ENCODE data around the gene CALN1. TPM values are rescaled to one million over a fixed set of nuclear protein-coding genes. Genes with fewer than 3 reads are reported as not detected.

CALN1 gene
- total RNA-seq, 2 donors from 2014 or later: not detected

- ATAC-seq (no peak), DNase-seq (no peak)
- intact Hi-C loops (cut with DNase I): no loop called here
These were observed 607.9 kb downstream of the CALN1 start for GRCh38 chr7:71804256-71804655.

DNA sequence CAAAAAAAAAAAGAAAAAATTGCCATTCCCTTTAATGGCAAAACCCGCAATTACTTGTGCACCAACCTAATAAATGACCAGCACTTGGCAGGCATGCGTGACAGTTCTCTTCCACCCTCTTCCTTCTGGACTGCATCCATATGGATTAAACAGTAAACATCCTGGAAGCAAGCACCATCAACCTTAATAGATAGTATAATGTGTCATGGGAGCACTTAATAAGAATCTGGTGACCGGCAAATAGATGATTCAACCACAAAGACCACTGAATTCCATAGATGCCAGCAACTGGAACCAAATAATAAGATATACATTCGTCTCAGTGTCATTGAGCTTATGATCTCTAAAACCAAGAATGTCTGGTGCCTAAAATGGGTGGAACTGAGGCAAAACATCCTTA, 610.2 kb downstream of the CALN1 start:
- intact Hi-C loops (cut with DNase I): no loop called here
- DNase-seq: no peak
- no peak for ATAC-seq

DNA sequence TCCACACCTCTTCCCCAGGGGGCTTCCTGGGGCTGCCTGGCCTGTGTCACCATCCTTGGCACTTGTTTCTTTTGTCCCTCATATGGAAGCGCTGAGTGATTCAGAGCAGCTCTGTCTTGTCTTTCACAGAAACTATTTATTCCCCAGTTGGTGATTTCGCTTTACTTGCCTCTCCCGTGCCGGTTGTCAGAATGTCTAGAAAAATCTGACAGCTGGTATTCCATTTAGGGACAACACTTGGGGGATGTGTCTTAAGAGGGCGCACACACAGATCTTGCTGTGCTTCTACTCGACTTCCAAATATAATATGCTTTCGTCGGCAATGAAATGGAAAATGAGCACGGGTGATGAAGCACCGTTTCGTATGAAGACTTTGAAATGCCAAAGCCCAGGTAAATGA, 611.8 kb downstream of the CALN1 start:
- intact Hi-C loops (cut with DNase I): no loop called here

GRCh38 chr7:71795410-71795809, 616.7 kb downstream of the CALN1 start:
- DNase-seq (no peak), ATAC-seq (no peak)
- intact Hi-C loops (cut with DNase I): no loop called here

More for the DNA sequence above, 611.8 kb downstream of the CALN1 start:
- ATAC-seq (no peak), DNase-seq (no peak)

GRCh38 chr7:71793251-71793650, 618.9 kb downstream of the CALN1 start:
- no peak for ATAC-seq
- intact Hi-C loops (cut with DNase I): no loop called here
- DNase-seq: no peak

DNA sequence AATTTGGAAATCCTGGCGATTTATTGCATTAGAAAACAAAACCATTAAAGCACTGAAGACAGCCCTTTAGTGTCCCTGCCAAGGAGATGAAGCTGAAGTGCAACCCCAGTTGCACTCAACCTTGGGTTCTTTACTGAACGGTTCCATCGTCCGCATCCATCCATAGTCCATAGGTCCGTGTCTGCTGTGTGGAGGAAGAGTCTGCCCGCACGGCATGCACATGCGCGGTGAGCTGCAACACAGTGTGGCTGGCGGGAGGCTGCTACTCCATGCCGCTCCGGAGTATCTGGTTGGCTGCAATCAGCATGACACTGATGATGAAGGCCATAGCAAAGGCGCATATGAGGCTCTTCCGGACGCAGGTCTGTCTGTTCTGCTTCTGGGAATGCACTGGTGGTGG, 624.6 kb downstream of the CALN1 start:
- ATAC-seq (no peak), DNase-seq (no peak)
- intact Hi-C loops (cut with DNase I): no loop called here

DNA sequence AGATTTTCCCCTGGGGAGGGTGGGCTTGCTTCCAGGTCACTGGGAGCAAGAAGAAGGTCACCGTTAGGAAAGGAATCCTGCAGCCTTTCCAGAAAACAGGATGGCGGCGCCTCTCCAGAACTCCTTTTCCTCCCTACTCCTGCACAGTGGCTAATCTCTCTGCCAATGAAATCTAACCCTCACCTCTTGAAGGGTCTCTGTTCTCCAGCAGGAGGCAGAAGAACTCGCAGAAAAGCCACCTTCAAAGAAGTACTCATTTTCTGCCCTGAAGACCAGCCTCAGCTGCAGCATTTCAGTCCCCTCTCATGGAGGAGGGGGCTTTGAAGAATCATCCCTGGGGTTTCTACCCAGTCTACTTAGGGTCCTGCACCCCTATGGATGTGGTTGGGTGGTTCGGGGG, 626.9 kb downstream of the CALN1 start:
- intact Hi-C loops (cut with DNase I): no loop called here
- ATAC-seq: no peak
- DNase-seq: no peak

GRCh38 chr7:71784781-71785180, 627.4 kb downstream of the CALN1 start:
- intact Hi-C loops (cut with DNase I): no loop called here
- ATAC-seq (no peak), DNase-seq (no peak)

- DNase-seq: no peak
These were observed 628.0 kb downstream of the CALN1 start for GRCh38 chr7:71784180-71784579.

DNA sequence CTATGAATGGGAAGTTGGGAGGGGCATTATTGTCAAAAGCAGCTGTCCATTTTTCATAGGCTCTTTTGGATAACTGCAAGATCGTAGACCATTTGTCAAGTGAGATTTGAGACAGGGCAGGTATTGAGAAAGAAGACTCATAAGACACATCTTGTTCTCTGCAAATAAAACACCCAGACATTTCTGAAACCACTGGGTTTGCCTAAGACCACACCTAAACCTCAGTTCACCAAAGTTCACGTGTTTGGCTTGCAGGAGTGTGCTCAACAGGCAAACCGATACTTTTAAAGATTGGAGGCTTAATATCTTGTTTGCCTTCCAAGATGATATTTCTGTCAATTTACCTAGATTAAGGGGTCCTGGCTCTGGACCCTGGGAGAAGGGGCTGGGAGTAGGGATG, 628.4 kb downstream of the CALN1 start:
- DNase-seq (no peak), ATAC-seq (no peak)
- intact Hi-C loops (cut with DNase I): no loop called here

More at GRCh38 chr7:71784180-71784579, 628.0 kb downstream of the CALN1 start:
- ATAC-seq: no peak
- intact Hi-C loops (cut with DNase I): no loop called here

DNA sequence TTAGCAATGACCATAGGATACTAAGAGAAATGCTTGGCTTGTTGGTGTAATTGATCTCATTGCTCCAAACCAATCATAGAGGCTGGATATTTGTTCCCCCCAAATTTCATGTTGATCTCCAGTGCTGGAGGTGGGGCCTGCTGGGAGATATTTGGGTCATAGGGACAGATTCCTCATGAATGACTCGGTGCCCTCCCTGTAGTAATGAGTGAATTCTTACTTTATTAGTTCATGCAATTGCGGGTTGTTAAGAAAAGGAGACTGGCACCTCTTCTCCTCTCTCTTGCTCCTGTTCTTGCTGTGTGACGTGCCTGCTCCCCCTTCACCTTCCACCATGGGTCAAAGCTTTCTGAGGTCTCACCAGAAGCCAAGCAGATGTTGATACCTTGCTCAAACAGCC, 630.1 kb downstream of the CALN1 start:
- no peak for ATAC-seq
- no peak for DNase-seq
- intact Hi-C loops (cut with DNase I): no loop called here

- intact Hi-C loops (cut with DNase I): no loop called here
- DNase-seq (no peak), ATAC-seq (no peak)
These were observed 631.9 kb downstream of the CALN1 start for GRCh38 chr7:71780282-71780681.

GRCh38 chr7:71777278-71777677, 634.9 kb downstream of the CALN1 start:
- DNase-seq (no peak), ATAC-seq (no peak)

DNA sequence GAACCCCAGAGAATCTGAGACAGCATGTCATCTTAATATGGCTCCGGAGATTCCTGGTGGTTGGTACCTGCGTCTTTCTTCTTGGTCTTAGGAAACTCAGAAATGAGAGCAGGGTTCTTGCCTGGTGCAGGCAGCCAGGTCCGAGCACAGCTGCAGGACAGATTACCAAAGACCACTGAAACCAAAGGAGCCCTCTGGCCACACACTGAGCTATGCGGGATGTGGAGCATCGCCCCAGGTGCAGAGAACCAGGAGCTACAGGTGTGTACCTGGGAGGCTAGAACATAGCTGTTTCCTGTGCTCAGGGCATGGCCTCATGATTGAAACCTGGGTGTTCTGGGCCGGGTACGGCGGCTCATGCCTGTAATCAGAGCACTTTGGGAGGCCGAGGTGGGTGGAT, 635.4 kb downstream of the CALN1 start:
- no peak for DNase-seq
- intact Hi-C loops (cut with DNase I): no loop called here

More at GRCh38 chr7:71777278-71777677, 634.9 kb downstream of the CALN1 start:
- intact Hi-C loops (cut with DNase I): no loop called here

GRCh38 chr7:71775648-71776047, 636.5 kb downstream of the CALN1 start:
- DNase-seq: no peak
- ATAC-seq: no peak
- intact Hi-C loops (cut with DNase I): no loop called here

More for the DNA sequence above, 635.4 kb downstream of the CALN1 start:
- ATAC-seq: no peak

DNA sequence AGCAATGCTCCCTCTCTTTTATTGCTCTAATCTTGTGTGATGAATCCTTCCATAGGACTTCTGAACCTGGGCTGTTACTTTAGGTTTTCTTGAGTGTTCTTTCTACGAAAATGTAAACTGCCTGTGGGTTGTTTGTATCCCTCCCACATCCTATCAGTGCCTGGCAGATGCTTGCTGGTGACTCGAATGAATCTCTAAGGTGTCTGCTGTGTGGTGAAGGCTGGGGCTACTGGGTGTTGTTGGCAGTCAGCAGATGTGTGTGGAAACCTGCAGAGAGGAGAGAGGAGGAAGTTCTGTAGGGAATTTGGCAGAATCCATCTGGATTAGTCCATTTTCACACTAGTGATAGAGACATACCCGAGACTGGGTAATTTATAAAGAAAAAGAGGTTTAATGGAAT, 639.4 kb downstream of the CALN1 start:
- DNase-seq (no peak), ATAC-seq (no peak)
- intact Hi-C loops (cut with DNase I): no loop called here

DNA sequence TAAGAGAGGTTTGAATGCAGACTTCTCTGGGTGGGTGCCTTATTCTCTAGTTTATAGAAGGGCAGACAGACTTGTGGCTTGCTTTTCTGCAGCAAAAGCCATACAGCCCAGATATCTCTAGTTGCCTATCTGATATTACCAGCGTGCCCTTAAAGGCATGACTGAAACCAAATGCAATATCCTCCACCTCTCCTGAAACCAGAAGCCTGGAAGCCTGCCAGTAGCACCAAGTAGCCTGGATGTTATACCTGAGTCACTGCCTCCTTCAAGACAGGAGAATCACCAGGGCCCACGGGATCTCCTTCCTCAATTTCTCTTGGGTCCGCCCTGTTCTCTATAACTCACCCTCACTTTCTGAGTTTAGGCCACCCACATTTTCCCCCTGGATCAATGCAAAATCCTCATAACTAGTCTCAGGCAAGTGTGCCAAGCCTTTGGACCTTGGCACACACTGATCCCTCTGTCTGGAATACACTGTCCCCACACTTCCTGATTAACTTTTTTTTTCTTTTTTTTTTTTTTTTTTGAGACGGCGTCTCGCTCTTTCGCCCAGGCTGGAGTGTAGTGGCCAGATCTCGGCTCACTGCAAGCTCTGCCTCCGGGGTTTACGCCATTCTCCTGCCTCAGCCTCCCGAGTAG, 641.8 kb downstream of the CALN1 start:
- DNase-seq: no peak
- ATAC-seq: no peak

GRCh38 chr7:71769326-71769725, 642.8 kb downstream of the CALN1 start:
- no peak for ATAC-seq
- DNase-seq: no peak
- intact Hi-C loops (cut with DNase I): no loop called here

More for the DNA sequence above, 641.8 kb downstream of the CALN1 start:
- intact Hi-C loops (cut with DNase I): no loop called here

- intact Hi-C loops (cut with DNase I): no loop called here
- no peak for ATAC-seq
- DNase-seq: no peak
These were observed 643.7 kb downstream of the CALN1 start for GRCh38 chr7:71768450-71768849.

- intact Hi-C loops (cut with DNase I): no loop called here
- ATAC-seq (no peak), DNase-seq (no peak)
These were observed 646.1 kb downstream of the CALN1 start for GRCh38 chr7:71766016-71766415.

GRCh38 chr7:71761336-71761735, 650.8 kb downstream of the CALN1 start:
- ATAC-seq (no peak), DNase-seq (no peak)
- intact Hi-C loops (cut with DNase I): no loop called here

DNA sequence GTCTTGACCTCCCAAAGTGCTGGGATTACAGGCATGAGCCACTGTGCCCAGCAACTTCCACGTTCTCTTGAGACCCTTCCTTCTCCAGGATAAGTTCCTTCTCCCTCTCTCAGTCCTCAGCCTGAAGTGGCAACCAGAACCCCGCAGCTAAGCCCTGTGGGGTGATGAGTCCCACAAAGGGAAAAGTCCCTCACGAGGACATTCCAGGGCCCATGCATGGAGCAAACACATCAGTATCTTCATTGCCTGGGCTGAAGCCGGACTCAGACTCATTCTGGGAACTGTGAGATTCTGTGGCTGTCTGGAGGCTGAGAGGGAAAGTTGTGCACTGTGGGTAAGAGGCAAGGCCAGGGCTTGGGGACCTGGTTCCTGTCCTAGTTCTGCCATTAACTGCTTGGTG, 657.3 kb downstream of the CALN1 start:
- no peak for ATAC-seq
- intact Hi-C loops (cut with DNase I): loop anchor here in 1 of 2 donors (10.0 kb wide), 1 partner anchor 880 kb away; no protein-coding TSS in a partner anchor
- no peak for DNase-seq
